ENCODE data around the gene EPHB2.
"Not testable (repeated sequence)": the region's sequence is repeated elsewhere in the genome, so short reads cannot be mapped to it uniquely, and the experiment has no call there.

Gene EPHB2

GRCh38 chr1:22691031-22691753, 19.4 kb upstream of the EPHB2 start:
- DNase-seq (ENCODE audit: low read depth), result no peak

GRCh38 chr1:22694172-22694571, 16.5 kb upstream of the EPHB2 start:
- no peak for DNase-seq (ENCODE audit: low read depth)

GRCh38 chr1:22696610-22697009, 14.0 kb upstream of the EPHB2 start:
- DNase-seq (ENCODE audit: low read depth), result no peak

- DNase-seq (ENCODE audit: low read depth), result no peak
Measured at GRCh38 chr1:22697980-22698379, 12.7 kb upstream of the EPHB2 start.

GRCh38 chr1:22699681-22700520, 10.7 kb upstream of the EPHB2 start:
- DNase-seq (ENCODE audit: low read depth), result no peak

- DNase-seq (ENCODE audit: low read depth), result no peak
Measured at GRCh38 chr1:22702296-22703085, 8.1 kb upstream of the EPHB2 start.

GRCh38 chr1:22704440-22705067, 6.1 kb upstream of the EPHB2 start:
- DNase-seq (ENCODE audit: low read depth), result peak; percentile 63

- DNase-seq (ENCODE audit: low read depth), result no peak
Measured at GRCh38 chr1:22705586-22705985, 5.1 kb upstream of the EPHB2 start.

- DNase-seq (ENCODE audit: low read depth), result not testable (repeated sequence)
Measured at GRCh38 chr1:22706100-22706499, 4.5 kb upstream of the EPHB2 start.

GRCh38 chr1:22708777-22709176, 1.9 kb upstream of the EPHB2 start:
- DNase-seq (ENCODE audit: low read depth), result no peak

- DNase-seq (ENCODE audit: low read depth), result no peak
Measured at GRCh38 chr1:22709227-22709626, 1.4 kb upstream of the EPHB2 start.

GRCh38 chr1:22709891-22710700, 543 bp upstream of the EPHB2 start:
- DNase-seq (ENCODE audit: low read depth), result no peak

- no peak for DNase-seq (ENCODE audit: low read depth)
Measured at GRCh38 chr1:22711071-22711470, 432 bp downstream of the EPHB2 start.

GRCh38 chr1:22711591-22712501, 1.2 kb downstream of the EPHB2 start:
- no peak for DNase-seq (ENCODE audit: low read depth)

- peak; percentile 24 for DNase-seq (ENCODE audit: low read depth)
Measured at GRCh38 chr1:22712502-22713271, 2.0 kb downstream of the EPHB2 start.

- no peak for DNase-seq (ENCODE audit: low read depth)
Measured at GRCh38 chr1:22714455-22714854, 3.8 kb downstream of the EPHB2 start.

- no peak for DNase-seq (ENCODE audit: low read depth)
Measured at GRCh38 chr1:22717037-22717760, 6.6 kb downstream of the EPHB2 start.

- DNase-seq (ENCODE audit: low read depth), result no peak
Measured at GRCh38 chr1:22721122-22721873, 10.7 kb downstream of the EPHB2 start.
